Lung (tissue), 13 donors: ENCODE data around the gene NBEA. TPM values are rescaled to one million over a fixed set of nuclear protein-coding genes. Genes with fewer than 3 reads are reported as not detected.

ENCODE experiments used
- ATAC-seq: fragments of 200-7000 bp; cut with Tn5 transposase; one replicate; pipeline ENCODE4 v1.9.1; 2020; ENCODE audit warnings: moderate number of reproducible peaks; ENCODE audit not compliant: insufficient read depth, low FRiP score
- DNase-seq, 3 donors: peaks; one replicate each; pipeline ENCODE4 v3.0.0-alpha.2; 2013 to 2017
- H3K27ac ChIP-seq, 2 donors: one replicate each; pipeline ENCODE4 v1.5.1; 2013; ENCODE audit warnings: mild to moderate bottlenecking in 2 of 2, moderate library complexity in 2 of 2, control low read depth in 1 of 2, inconsistent platforms in 1 of 2, low read depth in 1 of 2, low read length in 1 of 2
- H3K27me3 ChIP-seq, 3 donors: one replicate each; pipeline ENCODE4 v1.5.1; 2013; ENCODE audit warnings: low read length in 2 of 3; ENCODE audit not compliant: control insufficient read depth in 3 of 3, insufficient read depth in 3 of 3
- H3K36me3 ChIP-seq, 4 donors: one replicate each; pipeline ENCODE4 v1.5.1; 2013; ENCODE audit warnings: low read length in 4 of 4, mild to moderate bottlenecking in 1 of 4, moderate library complexity in 1 of 4; ENCODE audit not compliant: control insufficient read depth in 4 of 4, insufficient read depth in 4 of 4
- H3K4me1 ChIP-seq, 5 donors: one replicate each; pipeline ENCODE4 v1.5.1; 2013; ENCODE audit warnings: low read length in 5 of 5, mild to moderate bottlenecking in 2 of 5, moderate library complexity in 1 of 5; ENCODE audit not compliant: control insufficient read depth in 5 of 5, insufficient read depth in 5 of 5
- H3K4me3 ChIP-seq: one replicate; pipeline ENCODE4 v1.5.1; 2013; ENCODE audit warnings: mild to moderate bottlenecking, control low read depth, moderate library complexity
- H3K9ac ChIP-seq, 2 donors: one replicate each; pipeline ENCODE4 v1.5.1; 2013; ENCODE audit warnings: low read length in 2 of 2, control low read depth in 1 of 2; ENCODE audit not compliant: insufficient read depth in 1 of 2
- H3K9me3 ChIP-seq, 4 donors: one replicate each; pipeline ENCODE4 v1.5.1; 2013; ENCODE audit warnings: low read length in 3 of 4, mild to moderate bottlenecking in 1 of 4, moderate library complexity in 1 of 4; ENCODE audit not compliant: control insufficient read depth in 4 of 4, insufficient read depth in 3 of 4
- CTCF ChIP-seq: IDR thresholded peaks from 2 replicates; pipeline ENCODE4 v1.5.1; 2012; ENCODE audit warnings: mild to moderate bottlenecking; ENCODE audit errors: control extremely low read depth, extremely low read depth
- WGBS, 2 donors: extraction: QIAGEN DNeasy Blood & Tissue Kit; methylation state at CpG; one replicate each; pipeline ENCODE4 v1.1.7; 2013; 5-methylcytosine and 5-hydroxymethylcytosine counted together
- polyA plus RNA-seq, 2 donors: library from polyadenylated mRNA; stranded (reverse); fragments of 200-250 nt; gene quantifications; one replicate each; pipeline ENCODE4 v1.2.1, GENCODE V29; 2013
- small RNA-seq: library from RNA; depleted of rRNA; stranded (forward); fragments of <200 nt; gene quantifications from one replicate; pipeline ENCODE3, GENCODE V24; 2014; ENCODE audit warnings: low replicate concordance
- total RNA-seq, 2 donors: library from RNA; depleted of rRNA in 1 of 2; stranded (reverse); fragments of >200 nt in 1 of 2; gene quantifications; one replicate each; pipeline ENCODE4 v1.2.1, GENCODE V29; 2014 to 2021
- donor health status: control.
- donor health status: control.
- donor health status: Bipolar disorder and iron deficiency.
- donor health status: healthy.
- donor health status: DM: yes; HTN: yes; CAD: no.

NBEA gene
- total and polyA plus RNA-seq, 4 donors, result 1.6 to 26.5 (median 5.3) TPM

GRCh38 chr13:35720690-35721554, 778.9 kb downstream of the NBEA start:
- ATAC-seq, result peak; percentile 43
- Histone ChIP-seq H3K27ac (no peak overlapping the region), H3K27me3 (no peaks in the 10 kb centered on the region), H3K36me3 (no peaks in the 10 kb centered on the region), H3K4me3 (no peak overlapping the region), H3K9me3 (peaks cover 0 to 2% (median 0%) of the 10 kb centered on the region in 4 donors), H3K9ac (no peak overlapping the region), H3K4me1 (peaks cover 0 to 38% (median 5%) of the 10 kb centered on the region in 5 donors)
- TF ChIP-seq CTCF, result peak; percentile 46
- DNase-seq, result peak; percentile 81
- 35 to 36% methylated on average over 21 of the region's 21 CpGs for WGBS, 2 donors

Small RNA genes within 50 kb of the gene (small RNA-seq; reads per million reads assigned to genes)
- not detected for gene RF00017
